Retina (tissue), 1 donor: Measurements from ENCODE around the gene ERC2.

Source experiments
- DNase-seq: peaks from one replicate; pipeline ENCODE4 v3.0.0-alpha.2; 2016

The ERC2 gene

GRCh38 chr3:56424336-56424735 lies 43.9 kb downstream of the ERC2 start:
- DNase-seq = no peak

- DNase-seq = no peak
These were observed 44.6 kb downstream of the ERC2 start for GRCh38 chr3:56423661-56424099.

GRCh38 chr3:56422316-56422715 lies 46.0 kb downstream of the ERC2 start:
- DNase-seq = no peak

GRCh38 chr3:56421205-56421604 lies 47.1 kb downstream of the ERC2 start:
- no peak for DNase-seq

DNA sequence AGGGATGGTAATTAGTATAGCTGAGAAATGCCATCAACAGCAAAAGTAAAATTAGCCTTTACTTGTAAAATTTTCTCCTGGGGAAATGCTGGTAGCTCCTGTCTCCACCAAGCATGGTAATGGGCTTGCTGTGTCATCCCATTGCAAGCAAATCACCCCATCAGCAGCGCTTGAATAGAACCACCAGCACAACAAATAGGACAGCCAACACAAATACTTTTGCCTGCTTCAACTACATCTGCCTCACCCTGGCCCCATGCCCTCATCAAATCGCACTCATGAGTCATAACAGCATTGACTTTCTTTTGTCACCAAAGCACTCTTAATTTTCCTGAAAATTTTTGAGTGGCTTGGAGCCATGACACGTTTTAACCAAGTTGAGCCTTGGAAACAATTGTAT lies 52.6 kb downstream of the ERC2 start:
- no peak for DNase-seq

DNA sequence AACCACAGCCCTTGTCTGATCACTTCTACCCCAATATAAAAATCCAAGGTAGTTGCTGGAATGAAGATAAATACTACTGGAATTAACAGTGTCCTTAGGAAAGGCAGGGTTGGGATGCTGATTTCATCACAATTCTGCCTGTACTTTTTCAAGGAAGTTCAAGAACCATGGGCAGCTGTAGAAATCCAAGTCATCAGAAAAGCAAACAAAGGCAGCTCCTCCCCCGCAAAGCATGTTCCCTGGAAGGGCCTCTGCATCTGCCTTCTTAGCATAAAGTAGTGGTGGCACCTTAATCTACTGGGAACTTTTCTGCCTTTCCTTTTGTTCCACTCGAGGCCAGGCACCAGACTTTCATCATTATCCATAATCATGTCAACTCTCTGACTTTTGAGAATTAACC lies 54.4 kb downstream of the ERC2 start:
- no peak for DNase-seq

DNA sequence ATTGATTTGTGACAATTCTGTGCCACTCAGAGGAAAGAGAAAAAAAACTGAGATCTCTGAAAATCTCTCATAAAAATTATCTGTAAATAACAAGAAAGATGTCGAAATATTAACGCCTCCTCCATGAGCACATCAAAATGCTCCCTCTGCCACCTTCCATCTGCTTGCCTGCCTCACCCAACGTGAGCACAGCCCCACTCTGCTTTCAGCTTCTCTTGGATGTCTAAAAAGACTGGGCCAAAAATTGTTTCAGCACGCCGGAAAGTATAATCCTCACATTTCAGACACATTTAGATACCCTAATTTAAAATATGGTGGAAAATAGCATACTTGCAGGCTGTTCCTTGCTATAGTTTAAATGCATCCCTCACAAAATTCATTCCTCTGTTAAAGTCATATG lies 57.1 kb downstream of the ERC2 start:
- no peak for DNase-seq

DNA sequence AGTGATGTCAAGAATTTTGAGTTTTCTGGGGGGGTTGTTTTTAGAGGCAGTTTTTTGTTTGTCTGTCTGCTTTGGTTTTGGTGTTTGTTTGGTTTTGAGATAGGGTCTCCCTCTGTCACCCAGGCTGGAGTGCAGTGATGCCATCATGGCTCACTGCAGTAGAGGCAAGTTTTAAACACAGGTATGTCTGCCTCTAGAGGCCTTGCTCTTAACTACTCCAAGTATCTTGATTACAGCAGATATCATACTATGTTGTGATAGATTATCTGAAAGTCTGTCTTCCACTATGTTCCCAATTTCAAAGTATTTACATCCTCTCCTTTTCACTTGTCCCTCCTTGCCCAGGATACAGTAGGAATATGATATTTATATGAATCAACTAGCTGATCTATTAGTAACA lies 57.7 kb downstream of the ERC2 start:
- DNase-seq = no peak

DNA sequence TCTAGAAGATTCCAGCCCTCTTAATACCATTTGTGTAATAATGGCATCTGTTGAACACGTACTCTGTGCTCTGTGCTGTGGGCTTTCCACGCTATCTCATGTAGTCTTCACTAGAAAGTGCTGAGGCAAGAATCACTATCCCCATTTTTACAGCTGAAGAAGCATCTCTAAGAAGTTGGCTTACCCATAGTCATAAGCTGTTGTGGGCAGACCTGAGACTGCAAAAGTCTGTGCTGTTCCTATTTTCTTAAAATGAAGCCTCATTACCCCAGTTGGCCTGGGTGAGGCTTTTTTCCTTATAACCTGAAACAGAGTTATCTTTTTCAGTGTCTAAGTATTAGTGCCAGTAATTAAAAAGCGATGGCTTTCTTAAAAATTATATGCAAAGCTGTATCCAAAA lies 58.5 kb downstream of the ERC2 start:
- DNase-seq = no peak

DNA sequence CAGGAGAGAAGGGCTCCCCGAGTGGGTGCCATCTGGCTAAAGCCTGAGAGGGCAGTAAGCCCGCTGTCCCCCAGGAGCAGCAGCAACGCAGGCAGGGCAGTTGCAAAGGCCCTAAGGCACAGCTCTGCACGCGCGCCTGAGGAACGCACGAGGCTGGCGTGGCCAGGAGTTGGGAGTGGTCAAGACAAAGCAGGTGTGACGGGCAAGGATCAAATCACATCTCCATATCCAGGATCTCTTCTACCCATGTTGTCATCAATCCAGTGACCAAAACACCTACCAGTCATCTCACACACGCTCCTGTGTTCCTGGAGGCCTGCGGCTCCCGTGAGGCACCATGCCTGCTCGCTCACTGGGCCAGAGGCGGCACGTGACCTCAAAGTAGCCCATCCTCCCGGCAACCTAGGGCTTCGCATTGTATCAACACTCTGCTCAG lies 59.5 kb downstream of the ERC2 start:
- DNase-seq = no peak

- no peak for DNase-seq
These were observed 61.3 kb downstream of the ERC2 start for GRCh38 chr3:56406826-56407515.

DNA sequence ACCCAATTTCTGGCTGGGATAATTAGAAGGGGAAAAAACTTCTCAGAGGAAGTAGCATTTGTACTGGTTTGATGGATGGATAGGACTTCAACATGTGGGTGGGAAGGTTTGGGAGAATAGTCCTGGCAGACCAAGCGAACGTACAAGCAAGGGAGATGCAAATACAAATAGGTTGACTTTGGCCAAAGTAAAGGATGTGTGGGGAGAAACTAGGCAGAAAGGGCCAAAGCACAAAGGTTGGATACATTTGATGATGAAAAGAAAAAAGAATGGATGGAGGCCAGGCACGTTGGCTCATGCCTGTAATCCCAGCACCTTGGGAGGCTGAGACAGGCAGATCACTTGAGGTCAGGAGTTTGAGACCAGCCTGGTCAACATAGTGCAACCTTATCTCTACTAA lies 63.4 kb downstream of the ERC2 start:
- DNase-seq = no peak

DNA sequence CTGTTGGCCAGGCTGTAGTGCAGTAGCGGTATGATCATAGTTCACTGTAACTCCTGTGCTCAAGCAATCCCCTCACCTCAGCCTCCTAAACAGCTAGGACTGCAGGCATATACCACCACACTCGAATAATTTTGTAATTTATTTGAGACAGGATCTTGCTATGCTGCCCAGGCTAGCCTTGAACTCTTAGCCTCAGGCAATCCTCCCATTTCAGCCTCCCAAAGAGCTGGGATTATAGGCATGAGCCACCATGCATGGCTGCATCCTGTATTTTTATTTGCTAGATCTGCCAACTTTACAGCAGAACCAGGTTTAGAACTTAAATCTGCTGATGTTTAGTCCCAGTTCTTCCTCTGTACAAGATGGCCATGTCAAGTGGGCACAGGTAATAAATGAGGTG lies 69.6 kb downstream of the ERC2 start:
- no peak for DNase-seq

- DNase-seq = no peak
These were observed 70.5 kb downstream of the ERC2 start for GRCh38 chr3:56397798-56398197.

- peak; percentile 53 for DNase-seq
These were observed 79.0 kb downstream of the ERC2 start for GRCh38 chr3:56389183-56389830.

GRCh38 chr3:56383092-56383491 lies 85.2 kb downstream of the ERC2 start:
- no peak for DNase-seq

GRCh38 chr3:56379723-56380287 lies 88.5 kb downstream of the ERC2 start:
- peak; percentile 18 for DNase-seq

DNA sequence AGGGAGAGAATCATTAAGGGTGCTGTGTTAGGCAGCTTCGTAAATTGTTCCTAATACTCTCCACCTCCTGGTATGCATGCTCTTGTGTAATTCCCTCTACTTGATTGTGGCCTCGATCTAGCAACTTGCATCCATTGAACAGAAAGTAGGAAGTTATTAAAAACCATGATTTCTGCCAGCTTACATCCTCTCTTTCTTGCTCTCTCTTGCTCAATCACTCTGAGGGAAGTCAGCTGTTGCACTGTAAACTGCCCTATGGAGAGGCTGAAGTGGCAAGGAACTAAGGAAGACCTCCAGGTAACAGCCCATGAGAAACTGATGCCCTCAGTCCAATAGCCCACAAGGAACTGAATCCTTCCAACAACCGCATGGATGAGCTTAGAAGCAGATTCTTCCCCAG lies 92.6 kb downstream of the ERC2 start:
- DNase-seq = no peak

DNA sequence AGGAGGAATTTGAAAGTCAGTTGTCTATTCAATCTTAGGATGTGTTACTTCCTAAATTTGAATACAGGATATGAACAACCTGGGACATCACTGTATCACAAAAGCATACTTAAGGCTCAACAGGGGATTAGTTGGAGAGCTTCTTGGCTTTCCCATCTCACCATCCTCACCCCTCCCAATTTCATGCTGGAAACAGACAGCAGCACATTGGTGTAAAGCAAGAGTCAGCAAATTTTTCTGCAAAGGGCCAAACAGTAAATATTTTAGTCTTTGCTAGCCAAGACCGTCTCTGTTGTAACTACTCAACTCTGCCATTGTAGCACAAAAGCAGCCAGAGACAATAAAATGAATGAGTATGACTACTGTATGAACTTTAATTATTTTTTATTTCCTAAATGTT lies 94.9 kb downstream of the ERC2 start:
- no peak for DNase-seq

DNA sequence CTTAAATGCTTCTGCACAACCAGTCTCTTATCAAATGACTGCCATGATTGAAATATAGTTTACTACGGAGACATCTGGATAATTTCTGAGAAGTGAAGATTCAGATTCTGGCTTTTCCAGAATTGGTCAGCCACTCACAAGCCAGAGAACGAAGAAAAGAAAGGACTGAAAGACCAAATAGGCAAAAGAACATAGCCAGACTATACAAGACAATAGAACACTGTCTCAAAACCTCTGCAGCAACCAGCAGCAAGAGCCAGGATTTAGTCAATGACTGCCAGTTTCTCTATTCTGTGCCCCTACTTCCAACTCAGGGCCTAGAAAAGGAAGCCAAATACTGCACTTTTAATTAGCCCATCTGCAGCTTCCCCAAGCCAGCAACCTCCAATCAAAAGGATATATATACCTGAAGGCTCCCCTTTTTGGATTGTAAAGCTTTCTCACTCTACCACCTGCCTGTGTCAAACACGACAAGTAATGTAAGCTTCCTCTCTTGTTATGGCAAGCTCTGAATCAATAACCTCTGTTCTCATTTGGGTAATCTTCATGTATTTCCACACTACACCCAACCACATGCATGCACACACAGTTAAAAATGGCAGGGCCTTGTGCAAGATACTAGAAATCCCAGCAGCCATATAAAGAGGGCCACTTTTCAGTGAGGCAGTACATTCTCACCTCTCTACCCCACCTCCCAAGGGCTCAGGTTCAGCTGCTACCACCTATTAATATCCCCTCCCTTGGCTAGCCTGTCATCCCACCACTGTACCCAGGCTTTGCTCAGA lies 97.1 kb downstream of the ERC2 start:
- no peak for DNase-seq

GRCh38 chr3:56369914-56370313 lies 98.4 kb downstream of the ERC2 start:
- no peak for DNase-seq

GRCh38 chr3:56368846-56369245 lies 99.4 kb downstream of the ERC2 start:
- DNase-seq = no peak

GRCh38 chr3:56366641-56367162 lies 101.6 kb downstream of the ERC2 start:
- no peak for DNase-seq
